Thoracic aorta (tissue), 2 donors: ENCODE measurements around the gene FOSB. TPM values are rescaled to one million over a fixed set of nuclear protein-coding genes. Genes with fewer than 3 reads are reported as not detected.

Experiments
- ATAC-seq: fragments of 150-250 bp; one replicate; pipeline ENCODE4 v1.8.0; 2017; ENCODE audit warnings: low read depth; ENCODE audit not compliant: insufficient number of reproducible peaks, low FRiP score
- DNase-seq: peaks from one replicate; pipeline ENCODE4 v3.0.0-alpha.2; 2020; ENCODE audit warnings: low spot score
- H3K27ac ChIP-seq, 2 donors: fragments of 200-600 bp; sonication (generic); 1 replicate in 1 of 2; 2 replicates in 1 of 2; pipeline ENCODE4 v1.5.1; 2016; ENCODE audit warnings: mild to moderate bottlenecking in 2 of 2, moderate library complexity in 2 of 2
- H3K27me3 ChIP-seq: fragments of 200-600 bp; sonication (generic); replicated peaks from 2 replicates; pipeline ENCODE4 v1.6.0; 2016; ENCODE audit warnings: mild to moderate bottlenecking; ENCODE audit not compliant: insufficient read depth
- H3K36me3 ChIP-seq: fragments of 200-600 bp; sonication (generic); one replicate; pipeline ENCODE4 v1.5.1; 2016
- H3K4me1 ChIP-seq, 2 donors: fragments of 200-600 bp; sonication (generic); 1 replicate in 1 of 2; 2 replicates in 1 of 2; pipeline versions ENCODE4 v1.5.1 to v1.6.0; 2016; ENCODE audit warnings: low read depth in 2 of 2, mild to moderate bottlenecking in 1 of 2; ENCODE audit not compliant: control insufficient read depth in 1 of 2
- H3K4me3 ChIP-seq: fragments of 200-600 bp; sonication (generic); 2 replicates; pipeline ENCODE4 v1.5.1; 2016; ENCODE audit warnings: mild to moderate bottlenecking
- H3K9me3 ChIP-seq: fragments of 200-600 bp; sonication (generic); 2 replicates; pipeline ENCODE4 v1.5.1; 2016
- total RNA-seq, 2 donors: library from RNA; depleted of rRNA; stranded (reverse); fragments of >200 nt; gene quantifications; one replicate each; pipeline versions ENCODE4 v1.1.0 to v1.2.3, GENCODE V29; 2016
- TF ChIP-seq, protein P1 (sequence below): fragments of 200-600 bp; sonication (generic); IDR thresholded peaks from one replicate; pipeline ENCODE4 v1.5.1; 2019; ENCODE audit warnings: antibody characterized with exemption

FOSB gene
- total RNA-seq, 2 donors from 2014 or later = 126 to 587 TPM

DNA sequence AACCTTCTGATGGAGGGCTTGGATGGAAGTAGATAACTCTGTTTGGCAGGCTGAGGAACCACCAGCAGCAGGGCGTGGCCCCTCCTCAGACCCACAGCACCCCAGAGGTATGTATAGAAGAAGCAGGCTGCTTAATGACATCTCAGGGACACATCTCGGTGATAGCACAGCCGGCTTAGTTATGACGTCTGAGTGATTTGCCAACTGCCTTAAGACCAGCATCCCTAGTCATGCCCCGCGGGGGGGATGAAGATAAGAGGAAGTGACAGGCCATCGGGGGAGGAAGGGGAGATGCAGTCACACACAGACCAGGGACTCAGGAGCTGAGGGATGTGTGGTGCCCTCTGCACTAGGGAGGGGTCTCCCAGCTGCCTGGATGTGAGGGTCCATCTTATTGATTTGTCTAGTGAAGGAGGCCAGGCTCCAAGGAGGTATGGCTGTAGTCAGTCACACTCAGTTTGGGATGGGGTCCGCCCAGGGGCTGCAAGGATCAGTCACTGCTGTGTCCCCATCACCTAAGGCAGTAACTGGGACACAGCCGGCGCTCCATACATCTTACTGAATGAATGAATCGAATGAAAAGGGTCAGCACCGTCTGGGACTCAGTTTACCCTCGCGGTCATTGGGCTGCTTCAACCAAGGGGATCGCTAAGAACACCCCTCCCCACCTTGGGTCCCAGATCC lies 24.9 kb upstream of the FOSB start:
- H3K27me3 ChIP-seq = no peaks in the 10 kb centered on the region
- no peaks in the 10 kb centered on the region for H3K9me3 ChIP-seq
- TF ChIP-seq, protein P1, sequence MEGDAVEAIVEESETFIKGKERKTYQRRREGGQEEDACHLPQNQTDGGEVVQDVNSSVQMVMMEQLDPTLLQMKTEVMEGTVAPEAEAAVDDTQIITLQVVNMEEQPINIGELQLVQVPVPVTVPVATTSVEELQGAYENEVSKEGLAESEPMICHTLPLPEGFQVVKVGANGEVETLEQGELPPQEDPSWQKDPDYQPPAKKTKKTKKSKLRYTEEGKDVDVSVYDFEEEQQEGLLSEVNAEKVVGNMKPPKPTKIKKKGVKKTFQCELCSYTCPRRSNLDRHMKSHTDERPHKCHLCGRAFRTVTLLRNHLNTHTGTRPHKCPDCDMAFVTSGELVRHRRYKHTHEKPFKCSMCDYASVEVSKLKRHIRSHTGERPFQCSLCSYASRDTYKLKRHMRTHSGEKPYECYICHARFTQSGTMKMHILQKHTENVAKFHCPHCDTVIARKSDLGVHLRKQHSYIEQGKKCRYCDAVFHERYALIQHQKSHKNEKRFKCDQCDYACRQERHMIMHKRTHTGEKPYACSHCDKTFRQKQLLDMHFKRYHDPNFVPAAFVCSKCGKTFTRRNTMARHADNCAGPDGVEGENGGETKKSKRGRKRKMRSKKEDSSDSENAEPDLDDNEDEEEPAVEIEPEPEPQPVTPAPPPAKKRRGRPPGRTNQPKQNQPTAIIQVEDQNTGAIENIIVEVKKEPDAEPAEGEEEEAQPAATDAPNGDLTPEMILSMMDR = no peak
- H3K4me1 ChIP-seq = peaks cover 16 to 24% of the 10 kb centered on the region in 2 donors
- H3K36me3 ChIP-seq = no peaks in the 10 kb centered on the region
- H3K4me3 ChIP-seq = peak overlapping the region; percentile 77
- H3K27ac ChIP-seq = peak overlapping the region; percentile 94 to 97
- no peak for ATAC-seq
- DNase-seq = no peak

DNA sequence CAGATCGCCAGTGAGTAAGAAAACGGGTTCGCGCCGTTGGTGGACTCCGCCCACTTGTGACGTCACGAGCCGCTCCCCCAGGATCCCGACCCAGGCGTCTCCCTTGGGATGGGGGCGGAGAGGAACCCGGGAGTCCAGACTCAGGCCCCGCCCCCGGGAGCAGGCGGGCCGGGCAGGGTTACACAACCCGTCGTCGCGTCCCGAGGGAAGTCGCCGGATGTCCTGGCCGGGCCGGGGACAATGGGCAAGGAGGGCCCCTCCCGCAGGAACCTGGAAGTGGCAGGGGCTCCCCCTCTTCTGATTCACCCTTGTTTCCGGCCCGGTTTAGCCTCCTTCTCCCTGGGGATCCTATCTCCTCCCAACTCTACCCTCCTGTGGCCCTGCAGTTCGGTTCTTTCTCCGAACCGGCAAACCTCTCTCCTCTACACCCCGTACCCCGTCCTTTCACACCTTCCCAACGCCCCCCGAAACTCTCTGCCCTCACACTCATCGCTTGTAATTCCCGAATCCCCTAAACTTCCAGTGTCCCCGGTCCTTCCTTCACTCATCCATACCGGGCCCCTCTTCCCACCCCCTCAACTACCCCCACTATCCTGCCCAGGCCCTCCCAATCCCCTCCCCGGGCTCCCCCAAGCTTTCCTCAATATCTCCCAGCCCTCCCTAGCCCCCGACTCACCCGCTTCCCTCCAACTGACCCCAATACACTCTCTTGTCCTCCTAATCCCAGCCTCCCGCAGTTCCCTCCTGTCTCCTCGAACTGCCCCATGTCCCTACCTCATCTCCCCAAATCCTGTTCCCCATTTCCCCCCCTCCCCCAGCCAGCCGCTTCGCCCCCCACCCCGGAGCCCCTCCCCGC lies 24.1 kb upstream of the FOSB start:
- no peaks in the 10 kb centered on the region for H3K9me3 ChIP-seq
- peak overlapping the region; percentile 94 to 97 for H3K27ac ChIP-seq
- peak overlapping the region; percentile 77 for H3K4me3 ChIP-seq
- H3K27me3 ChIP-seq = no peaks in the 10 kb centered on the region
- peaks cover 16 to 24% of the 10 kb centered on the region in 2 donors for H3K4me1 ChIP-seq
- DNase-seq (peak; percentile 95), ATAC-seq (peak; percentile 57)
- no peaks in the 10 kb centered on the region for H3K36me3 ChIP-seq
- TF ChIP-seq, protein P1 = no peak

DNA sequence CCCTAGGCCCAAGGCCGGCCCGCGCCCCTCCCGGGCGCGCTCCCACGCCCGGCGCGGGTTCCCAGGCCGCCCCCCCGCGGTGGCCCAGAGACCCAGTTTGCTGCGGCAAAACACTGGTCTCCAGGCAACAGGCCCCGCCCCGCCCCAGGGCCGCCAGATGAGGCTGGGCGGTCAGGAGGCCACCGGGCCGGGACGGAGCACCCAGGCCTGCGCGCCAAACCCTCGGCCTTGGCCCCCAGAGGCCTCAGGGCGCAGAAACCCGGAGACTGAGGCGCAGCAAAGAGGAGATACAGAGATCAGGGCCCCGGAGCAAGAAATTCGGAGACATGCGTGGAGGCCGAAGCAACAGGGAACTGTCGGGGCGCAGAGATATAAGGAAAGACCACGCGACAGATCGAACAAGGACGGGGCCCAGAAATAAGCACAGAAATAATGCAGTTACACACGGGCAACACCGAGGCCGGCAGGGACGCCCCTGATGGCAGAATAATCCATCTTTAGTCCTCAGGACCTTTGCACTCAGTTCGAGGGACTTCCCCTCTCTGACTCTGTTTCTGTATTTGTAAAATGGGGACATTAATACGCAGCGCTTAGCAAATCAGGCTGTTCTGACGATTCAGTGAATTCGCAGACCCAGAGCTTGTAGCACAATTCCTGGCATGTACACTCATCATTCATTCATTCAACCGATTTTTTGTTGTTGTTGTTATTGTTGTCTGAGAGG lies 23.3 kb upstream of the FOSB start:
- TF ChIP-seq, protein P1 = no peak
- no peaks in the 10 kb centered on the region for H3K9me3 ChIP-seq
- no peaks in the 10 kb centered on the region for H3K27me3 ChIP-seq
- H3K27ac ChIP-seq = peak overlapping the region; percentile 94 to 97
- ATAC-seq = peak; percentile 39
- peak overlapping the region; percentile 77 for H3K4me3 ChIP-seq
- no peaks in the 10 kb centered on the region for H3K36me3 ChIP-seq
- DNase-seq = peak; percentile 83
- H3K4me1 ChIP-seq = peaks cover 14 to 24% of the 10 kb centered on the region in 2 donors

DNA sequence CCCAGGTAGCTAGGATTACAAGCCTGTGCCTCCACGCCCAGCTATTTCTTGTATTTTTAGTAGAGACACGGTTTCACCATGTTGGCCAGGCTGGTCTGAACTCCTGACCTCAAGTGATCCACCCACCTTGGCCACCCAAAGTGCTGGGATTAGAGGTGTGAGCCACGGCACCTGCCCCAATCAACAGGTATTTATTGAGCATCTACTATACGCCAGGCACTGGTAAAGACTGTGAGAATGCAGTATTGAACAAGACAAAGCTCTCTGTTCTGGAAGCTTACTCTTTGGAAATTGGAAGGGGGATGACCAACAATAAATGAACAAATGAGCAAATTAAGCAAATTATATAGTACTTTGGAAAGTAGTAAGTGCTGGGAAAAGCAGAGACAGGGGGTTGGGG lies 22.7 kb upstream of the FOSB start:
- Histone ChIP-seq H3K9me3 (no peaks in the 10 kb centered on the region), H3K27me3 (no peaks in the 10 kb centered on the region), H3K27ac (peak overlapping the region in 1 of 2 donors; percentile 6), H3K36me3 (no peaks in the 10 kb centered on the region), H3K4me3 (no peak overlapping the region), H3K4me1 (peaks cover 19 to 29% of the 10 kb centered on the region in 2 donors)
- TF ChIP-seq, protein P1 = no peak
- ATAC-seq (no peak), DNase-seq (no peak)

DNA sequence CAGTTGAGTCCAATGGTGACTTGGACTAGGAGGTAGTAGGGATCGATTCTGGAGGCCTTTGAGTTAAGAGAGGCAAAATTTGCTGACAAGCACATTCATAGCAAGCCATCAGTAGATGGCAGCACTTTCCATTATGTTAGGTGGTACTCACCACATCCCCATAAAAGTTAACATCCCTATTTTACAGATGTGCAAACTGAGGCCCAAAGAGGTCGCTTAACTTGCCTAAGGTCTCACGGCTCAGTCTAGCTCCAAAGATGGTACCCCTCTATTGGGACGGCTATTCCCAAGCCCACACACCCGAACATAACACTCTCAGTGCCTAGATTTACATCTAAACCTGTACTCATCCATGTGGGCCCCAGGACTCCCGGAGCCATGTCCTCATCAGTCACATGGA lies 21.5 kb upstream of the FOSB start:
- Histone ChIP-seq H3K36me3 (no peaks in the 10 kb centered on the region), H3K27me3 (no peaks in the 10 kb centered on the region), H3K9me3 (no peaks in the 10 kb centered on the region), H3K27ac (no peak overlapping the region), H3K4me1 (peaks cover 16 to 29% of the 10 kb centered on the region in 2 donors), H3K4me3 (no peak overlapping the region)
- ATAC-seq = no peak
- DNase-seq = no peak
- TF ChIP-seq, protein P1 = no peak
